ENCODE results near the gene RSPH9. TPM values are rescaled to one million over a fixed set of nuclear protein-coding genes. Genes with fewer than 3 reads are reported as not detected.

Gene RSPH9
- total RNA-seq, 1 donor from 2014 or later, result under 0.01 TPM

DNA sequence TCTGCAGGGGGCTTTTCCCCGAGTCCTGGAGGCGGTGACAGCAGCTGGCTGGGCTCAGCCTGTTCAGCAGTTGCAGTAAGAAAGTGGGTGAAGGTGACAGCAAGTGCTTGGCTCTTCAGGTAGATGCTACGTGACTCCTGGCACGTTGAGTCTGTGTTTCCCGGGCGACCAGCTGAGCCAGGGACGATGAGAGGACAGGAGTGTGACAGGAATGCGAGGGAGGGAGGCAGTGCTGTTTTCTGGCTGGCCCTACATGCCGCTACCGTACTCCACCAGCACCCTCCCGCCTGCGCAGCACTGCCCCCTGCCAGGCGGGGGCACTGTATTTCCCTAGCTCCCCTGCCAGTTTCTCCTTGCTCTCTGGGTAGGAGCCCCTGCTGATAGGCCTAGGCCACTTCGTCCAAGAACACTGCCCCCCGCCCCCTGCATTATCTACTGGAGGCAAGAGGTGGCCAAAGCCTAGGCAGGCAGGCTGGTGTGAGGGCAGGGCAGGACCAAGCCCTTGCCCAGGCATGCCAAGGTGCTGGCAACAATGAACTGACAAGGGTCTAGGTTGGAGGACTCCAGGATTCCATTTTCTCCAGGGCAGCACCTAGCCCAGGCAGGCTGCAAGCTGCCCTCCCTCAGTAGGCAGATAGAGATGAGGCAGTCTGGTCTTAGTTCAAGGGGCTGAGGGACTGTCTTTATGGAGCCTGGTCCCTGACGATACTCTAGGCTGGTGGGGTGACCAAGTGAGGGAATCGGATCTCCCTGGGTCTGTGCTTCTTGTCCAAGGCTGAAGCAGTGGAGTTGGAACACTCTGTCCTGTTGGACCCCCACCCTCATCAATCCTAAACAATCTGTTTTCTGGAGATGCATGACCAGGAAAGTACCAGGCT is 23.6 kb downstream of the RSPH9 start:
- peak; percentile 89 for DNase-seq (ENCODE audit: low read depth)
- TF ChIP-seq, protein P1, sequence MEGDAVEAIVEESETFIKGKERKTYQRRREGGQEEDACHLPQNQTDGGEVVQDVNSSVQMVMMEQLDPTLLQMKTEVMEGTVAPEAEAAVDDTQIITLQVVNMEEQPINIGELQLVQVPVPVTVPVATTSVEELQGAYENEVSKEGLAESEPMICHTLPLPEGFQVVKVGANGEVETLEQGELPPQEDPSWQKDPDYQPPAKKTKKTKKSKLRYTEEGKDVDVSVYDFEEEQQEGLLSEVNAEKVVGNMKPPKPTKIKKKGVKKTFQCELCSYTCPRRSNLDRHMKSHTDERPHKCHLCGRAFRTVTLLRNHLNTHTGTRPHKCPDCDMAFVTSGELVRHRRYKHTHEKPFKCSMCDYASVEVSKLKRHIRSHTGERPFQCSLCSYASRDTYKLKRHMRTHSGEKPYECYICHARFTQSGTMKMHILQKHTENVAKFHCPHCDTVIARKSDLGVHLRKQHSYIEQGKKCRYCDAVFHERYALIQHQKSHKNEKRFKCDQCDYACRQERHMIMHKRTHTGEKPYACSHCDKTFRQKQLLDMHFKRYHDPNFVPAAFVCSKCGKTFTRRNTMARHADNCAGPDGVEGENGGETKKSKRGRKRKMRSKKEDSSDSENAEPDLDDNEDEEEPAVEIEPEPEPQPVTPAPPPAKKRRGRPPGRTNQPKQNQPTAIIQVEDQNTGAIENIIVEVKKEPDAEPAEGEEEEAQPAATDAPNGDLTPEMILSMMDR (IDR thresholded peaks at IDR 0.05; ENCODE audit: insufficient read depth, low read length, severe bottlenecking), result peak; percentile 82
- FAIRE-seq, result no peak
- H3K4me3 ChIP-seq (ENCODE audit: low read depth, low read length), result no peak overlapping the region
- H3K27me3 ChIP-seq (ENCODE audit: control insufficient read depth, insufficient read depth, low read length), result no peaks in the 10 kb centered on the region
- H3K36me3 ChIP-seq (ENCODE audit: control insufficient read depth, insufficient read depth, low read length), result peaks cover 7% of the 10 kb centered on the region

- peak; percentile 43 for DNase-seq (ENCODE audit: low read depth)
- TF ChIP-seq, protein P1 (IDR thresholded peaks at IDR 0.05; ENCODE audit: insufficient read depth, low read length, severe bottlenecking), result no peak
- no peak for FAIRE-seq
- Histone ChIP-seq H3K27me3 (ENCODE audit: control insufficient read depth, insufficient read depth, low read length) (no peaks in the 10 kb centered on the region), H3K4me3 (ENCODE audit: low read depth, low read length) (no peak overlapping the region), H3K36me3 (ENCODE audit: control insufficient read depth, insufficient read depth, low read length) (peaks cover 12% of the 10 kb centered on the region)
Observed at GRCh38 chr6:43669050-43669921, 24.4 kb downstream of the RSPH9 start.

DNA sequence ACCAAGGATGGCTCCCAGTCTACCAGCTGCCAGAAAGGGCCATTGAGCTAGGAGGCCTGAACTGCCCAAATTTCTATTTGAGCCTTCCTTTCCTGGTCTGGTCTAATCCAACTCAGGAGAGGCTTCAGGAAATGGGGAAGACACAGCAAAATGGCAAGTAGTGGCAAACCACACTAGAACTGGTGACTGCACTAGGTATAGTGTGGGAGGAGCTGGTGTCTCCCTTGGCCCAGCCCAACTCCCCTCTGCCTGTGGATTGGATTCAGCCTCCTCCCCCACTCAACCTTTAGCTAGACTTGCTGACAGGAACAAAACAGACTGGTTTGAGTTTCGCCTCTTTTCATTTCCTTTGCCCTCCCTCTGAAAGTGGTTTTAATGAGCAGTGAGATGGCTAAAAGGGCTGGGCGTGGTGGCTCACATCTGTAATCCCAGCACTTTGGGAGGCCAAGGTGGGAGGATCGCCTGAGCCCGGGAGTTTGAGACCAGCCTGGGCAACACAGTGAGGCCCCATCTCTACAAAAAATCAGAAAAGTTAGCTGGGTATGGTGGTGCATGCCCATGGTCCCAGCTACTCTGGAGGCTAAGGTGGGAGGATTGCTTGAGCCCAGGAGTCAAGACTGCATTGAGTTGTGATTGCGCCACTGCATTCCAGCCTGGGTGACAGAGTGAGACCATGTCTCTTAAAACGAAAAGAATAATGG is 25.2 kb downstream of the RSPH9 start:
- H3K36me3 ChIP-seq (ENCODE audit: control insufficient read depth, insufficient read depth, low read length), result peaks cover 17% of the 10 kb centered on the region
- H3K4me3 ChIP-seq (ENCODE audit: low read depth, low read length), result no peak overlapping the region
- peak; percentile 73 for DNase-seq (ENCODE audit: low read depth)
- H3K27me3 ChIP-seq (ENCODE audit: control insufficient read depth, insufficient read depth, low read length), result no peaks in the 10 kb centered on the region
- TF ChIP-seq, protein P1 (IDR thresholded peaks at IDR 0.05; ENCODE audit: insufficient read depth, low read length, severe bottlenecking), result no peak
- no peak for FAIRE-seq

GRCh38 chr6:43670623-43670986 is 25.8 kb downstream of the RSPH9 start:
- TF ChIP-seq, protein P1 (IDR thresholded peaks at IDR 0.05; ENCODE audit: insufficient read depth, low read length, severe bottlenecking), result no peak
- DNase-seq (ENCODE audit: low read depth) (no peak), FAIRE-seq (no peak)
- no peaks in the 10 kb centered on the region for H3K27me3 ChIP-seq (ENCODE audit: control insufficient read depth, insufficient read depth, low read length)
- H3K36me3 ChIP-seq (ENCODE audit: control insufficient read depth, insufficient read depth, low read length), result peaks cover 18% of the 10 kb centered on the region
- no peak overlapping the region for H3K4me3 ChIP-seq (ENCODE audit: low read depth, low read length)

GRCh38 chr6:43671011-43671800 is 26.4 kb downstream of the RSPH9 start:
- peaks cover 20% of the 10 kb centered on the region for H3K36me3 ChIP-seq (ENCODE audit: control insufficient read depth, insufficient read depth, low read length)
- FAIRE-seq, result no peak
- TF ChIP-seq, protein P1 (IDR thresholded peaks at IDR 0.05; ENCODE audit: insufficient read depth, low read length, severe bottlenecking), result no peak

More at GRCh38 chr6:43671011-43671800, 26.4 kb downstream of the RSPH9 start:
- Histone ChIP-seq H3K27me3 (ENCODE audit: control insufficient read depth, insufficient read depth, low read length) (no peaks in the 10 kb centered on the region), H3K4me3 (ENCODE audit: low read depth, low read length) (no peak overlapping the region)
- DNase-seq (ENCODE audit: low read depth), result no peak
